GM08714 (cell line): ENCODE results near the gene CDC5L.
"Not testable (repeated sequence)": the region's sequence is repeated elsewhere in the genome, so short reads cannot be mapped to it uniquely, and the experiment has no call there.

Source experiments
- H3K4me3 ChIP-seq: fragments of 200-500 bp; sonication (Bioruptor generic); 2 replicates; pipeline ENCODE4 v1.5.1; 2014; ENCODE audit warnings: mild to moderate bottlenecking, low read length, inconsistent platforms
- ZNF274 ChIP-seq: IDR thresholded peaks from 2 replicates; pipeline ENCODE4 v1.6.1; 2012; ENCODE audit warnings: mild to moderate bottlenecking, low read depth, low read length

Gene CDC5L

DNA sequence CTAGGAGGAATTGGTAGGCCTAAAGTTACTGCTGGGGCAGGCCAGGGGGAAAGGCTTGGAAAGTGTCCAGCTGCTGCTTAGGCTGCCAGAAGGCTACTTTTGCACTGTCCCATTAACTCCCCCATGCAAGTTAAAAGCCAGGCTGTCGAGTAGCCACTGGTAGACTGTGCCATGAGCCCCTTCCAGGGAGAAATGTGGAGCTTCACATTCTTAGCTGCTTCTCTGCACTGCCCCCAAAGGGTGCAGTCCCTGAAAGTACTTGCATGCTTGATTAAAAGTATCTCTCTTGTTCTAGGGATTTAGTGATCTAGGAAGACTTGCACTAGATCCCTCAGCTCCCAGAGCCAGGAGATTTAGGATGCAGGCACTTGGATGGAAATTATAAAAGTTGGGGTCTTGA, 57.3 kb downstream of the CDC5L start:
- TF ChIP-seq ZNF274 = no peak
- no peak overlapping the region for H3K4me3 ChIP-seq

DNA sequence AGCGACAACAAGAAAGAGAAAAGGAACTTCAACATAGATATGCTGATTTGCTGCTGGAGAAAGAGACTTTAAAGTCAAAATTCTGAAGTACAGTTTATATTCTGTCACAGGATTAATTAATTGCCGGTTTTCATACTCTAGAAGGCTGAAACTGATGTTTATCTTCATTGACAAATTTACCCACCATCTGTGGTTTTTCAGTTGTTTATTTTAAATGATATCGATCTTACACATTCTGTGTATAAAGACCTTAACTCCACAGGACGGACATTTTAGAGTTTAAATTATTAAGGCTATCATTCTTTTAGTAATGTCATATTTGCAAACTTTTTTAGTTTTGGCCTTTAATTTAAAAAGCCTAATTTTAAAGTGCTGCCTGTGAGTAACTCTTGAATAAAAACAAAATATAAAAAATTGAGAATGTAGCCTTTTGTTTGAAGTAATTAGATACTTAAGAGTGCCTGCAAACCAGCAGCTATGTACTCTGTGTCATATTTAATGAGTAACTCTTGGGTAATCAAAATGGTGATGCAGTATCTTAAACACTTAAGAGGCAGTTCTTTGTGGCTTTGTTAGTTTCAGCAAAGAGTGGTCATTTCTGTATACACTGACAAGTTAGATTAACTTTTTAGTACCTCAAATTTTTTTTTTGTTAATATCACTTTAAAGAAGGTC, 59.3 kb downstream of the CDC5L start:
- TF ChIP-seq ZNF274 = no peak
- no peak overlapping the region for H3K4me3 ChIP-seq

DNA sequence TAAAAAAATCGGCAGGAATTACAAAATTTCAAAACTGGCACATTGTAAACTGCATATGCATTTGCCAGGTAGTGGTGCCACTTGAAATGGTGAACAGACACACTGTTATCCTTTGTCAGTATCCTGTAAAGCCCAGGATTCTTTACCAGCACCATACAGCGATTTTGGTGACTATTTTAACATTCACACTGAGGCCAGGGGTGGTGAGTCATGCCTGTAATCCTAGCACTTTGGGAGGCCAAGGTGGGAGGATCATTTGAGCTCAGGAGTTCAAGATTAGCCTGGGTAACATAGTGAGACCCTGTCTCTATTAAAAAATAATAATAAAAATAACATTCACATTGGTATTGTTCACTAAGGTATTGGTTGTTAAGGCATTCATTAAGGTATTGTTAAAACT, 61.7 kb downstream of the CDC5L start:
- H3K4me3 ChIP-seq = not testable (repeated sequence)

DNA sequence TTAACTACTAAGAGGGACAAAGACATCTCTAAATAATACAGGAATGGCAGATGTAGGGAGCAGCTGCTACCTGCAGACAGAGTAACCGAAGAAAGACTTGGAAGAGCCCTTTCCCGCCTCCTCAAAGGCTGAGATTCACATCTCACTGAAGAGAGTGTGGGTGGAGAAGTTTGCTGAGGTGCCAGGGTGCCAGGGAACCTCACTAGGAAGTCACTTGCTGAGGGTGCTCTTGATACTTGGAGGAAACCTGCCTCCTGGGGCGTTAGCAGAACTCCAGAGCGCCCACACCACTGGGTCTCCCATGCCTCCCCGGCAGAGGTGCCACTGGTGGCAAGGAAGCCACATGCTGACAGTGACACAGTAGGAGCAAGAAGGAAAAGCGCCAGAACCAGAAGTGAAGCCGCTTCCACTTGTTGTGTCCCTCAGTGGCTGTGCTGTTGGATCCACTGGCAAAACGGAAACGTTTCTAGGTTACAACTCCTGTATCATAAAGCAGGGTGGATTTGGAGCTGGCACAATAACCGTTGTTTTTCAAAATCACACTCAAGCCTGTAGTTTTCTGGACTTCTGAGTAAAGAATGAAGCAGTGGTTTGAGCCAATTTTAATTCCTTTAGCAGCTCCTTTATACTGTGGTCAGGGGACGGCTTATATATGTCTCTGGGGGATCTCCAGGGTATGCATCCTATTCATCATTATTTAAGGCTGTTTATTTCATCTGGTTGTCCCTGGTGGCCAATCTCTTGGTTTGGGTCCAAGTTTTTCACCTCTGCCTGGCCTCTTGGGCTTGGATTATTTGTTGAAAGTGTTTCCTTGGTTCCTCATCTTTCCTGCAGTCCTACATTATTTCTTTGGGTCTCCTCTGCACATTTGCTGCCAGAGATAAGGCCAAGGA, 64.5 kb downstream of the CDC5L start:
- TF ChIP-seq ZNF274 = no peak
- H3K4me3 ChIP-seq = no peak overlapping the region

DNA sequence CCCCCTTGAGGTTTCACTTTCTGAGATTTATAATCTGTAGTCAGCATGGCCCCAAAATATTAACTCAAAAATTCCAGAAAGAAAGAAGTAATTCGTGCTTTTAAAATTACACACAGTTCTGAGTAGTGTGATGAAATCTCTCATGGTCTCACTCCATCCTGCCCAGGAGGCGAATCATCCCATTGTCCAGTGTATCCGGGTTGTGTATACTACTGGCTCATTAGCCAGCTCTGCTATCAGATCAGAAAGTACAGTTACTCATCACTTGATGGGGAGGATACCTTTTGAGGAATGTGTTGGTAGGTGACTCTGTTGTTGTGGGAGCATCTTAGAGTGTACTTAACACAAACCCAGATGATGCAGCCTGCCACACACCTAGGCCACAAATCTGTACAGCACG, 65.2 kb downstream of the CDC5L start:
- no peak for TF ChIP-seq ZNF274
- no peak overlapping the region for H3K4me3 ChIP-seq

DNA sequence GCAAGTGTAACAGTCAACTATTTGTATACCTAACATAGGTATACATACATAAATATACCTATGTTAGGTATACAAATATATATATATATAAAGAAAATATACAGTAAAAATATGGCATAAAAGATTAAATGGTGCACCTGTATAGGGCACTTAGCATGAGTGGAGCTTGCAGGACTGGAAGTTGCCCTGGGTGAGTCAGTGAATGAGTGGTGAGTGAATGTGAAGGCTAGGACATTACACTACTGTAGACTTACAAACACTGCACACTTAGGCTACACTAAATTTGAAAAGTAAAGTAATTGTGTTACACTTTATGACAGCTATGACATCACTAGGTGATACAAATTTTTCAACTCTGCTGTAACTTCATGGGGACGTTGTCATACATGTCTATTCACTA, 65.6 kb downstream of the CDC5L start:
- no peak overlapping the region for H3K4me3 ChIP-seq
- TF ChIP-seq ZNF274 = no peak

DNA sequence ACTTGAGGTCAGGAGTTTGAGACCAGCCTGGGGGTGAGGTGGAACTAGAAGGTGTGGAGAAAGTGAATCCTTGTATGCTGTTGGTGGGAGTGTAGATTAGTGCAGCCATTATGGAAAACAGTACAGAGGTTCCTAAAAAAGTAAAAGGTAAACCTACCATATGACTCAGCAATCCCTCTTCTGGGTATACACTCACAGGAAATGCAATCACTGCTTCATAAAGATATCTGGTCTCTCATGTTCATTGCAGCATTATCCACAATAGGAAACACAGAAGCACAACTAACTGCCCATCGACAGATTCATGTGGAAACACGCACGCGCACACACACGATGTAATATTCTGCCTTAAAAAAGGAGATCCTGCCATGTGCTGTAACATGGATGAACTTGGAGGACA, 66.7 kb downstream of the CDC5L start:
- H3K4me3 ChIP-seq = no peak overlapping the region
- TF ChIP-seq ZNF274 = no peak

DNA sequence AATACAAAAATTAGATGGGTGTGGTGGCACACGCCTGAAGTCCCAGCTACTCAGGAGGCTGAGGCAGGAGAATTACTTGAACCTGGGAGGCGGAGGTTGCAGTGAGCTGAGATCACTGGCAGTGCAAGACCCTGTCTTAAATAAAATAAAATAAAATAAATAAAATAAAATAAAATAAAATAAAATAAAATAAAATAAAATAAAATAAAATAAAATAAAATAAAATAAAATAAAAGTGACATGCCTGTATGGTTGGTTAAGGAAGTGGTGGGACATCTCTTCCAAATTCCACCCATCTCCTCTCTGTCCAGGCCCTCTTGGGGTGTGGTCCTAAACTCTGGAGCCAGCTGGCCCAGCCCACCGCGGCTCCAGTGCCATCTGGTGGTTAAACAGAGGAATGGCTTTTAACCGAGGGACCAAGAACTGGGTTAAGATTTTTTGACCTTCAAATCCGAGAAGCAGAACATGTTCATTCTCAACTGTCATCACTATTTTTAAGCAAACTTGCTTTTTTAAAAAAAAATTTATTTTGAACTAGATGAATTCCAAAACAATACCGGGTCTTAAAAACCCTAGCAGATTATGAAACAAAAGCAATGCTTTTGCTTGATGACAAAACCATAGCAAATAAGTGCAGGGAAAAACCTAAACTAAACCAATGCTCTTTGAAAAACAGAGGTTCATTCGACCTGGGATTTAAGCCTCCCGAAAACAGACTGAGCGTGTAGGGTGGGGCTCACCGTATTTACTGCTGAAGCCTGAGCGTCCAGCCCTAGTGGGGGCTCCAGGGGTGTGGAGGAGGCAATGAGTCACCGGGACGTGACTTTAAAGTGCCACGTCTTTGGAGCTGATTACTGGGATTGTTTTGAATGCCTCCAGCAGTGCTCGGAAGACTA, 68.8 kb downstream of the CDC5L start:
- no peak for TF ChIP-seq ZNF274
- H3K4me3 ChIP-seq = no peak overlapping the region

DNA sequence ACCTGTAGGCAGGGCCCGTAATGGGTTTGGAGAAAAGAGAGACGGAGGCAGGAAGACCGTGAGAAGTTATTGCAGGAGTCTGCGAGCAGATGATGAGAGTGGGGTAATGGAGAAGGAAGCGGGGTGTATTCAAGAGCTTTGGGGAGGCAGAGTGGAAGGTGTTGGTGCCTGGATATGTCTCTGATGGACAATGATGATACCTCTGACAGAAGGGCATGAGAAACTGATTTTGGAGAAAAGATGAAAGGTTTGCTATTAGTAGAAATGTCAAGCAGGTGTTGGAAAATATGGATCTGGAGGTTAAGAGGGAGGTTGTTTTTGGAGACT, 69.4 kb downstream of the CDC5L start:
- TF ChIP-seq ZNF274 = no peak
- no peak overlapping the region for H3K4me3 ChIP-seq

DNA sequence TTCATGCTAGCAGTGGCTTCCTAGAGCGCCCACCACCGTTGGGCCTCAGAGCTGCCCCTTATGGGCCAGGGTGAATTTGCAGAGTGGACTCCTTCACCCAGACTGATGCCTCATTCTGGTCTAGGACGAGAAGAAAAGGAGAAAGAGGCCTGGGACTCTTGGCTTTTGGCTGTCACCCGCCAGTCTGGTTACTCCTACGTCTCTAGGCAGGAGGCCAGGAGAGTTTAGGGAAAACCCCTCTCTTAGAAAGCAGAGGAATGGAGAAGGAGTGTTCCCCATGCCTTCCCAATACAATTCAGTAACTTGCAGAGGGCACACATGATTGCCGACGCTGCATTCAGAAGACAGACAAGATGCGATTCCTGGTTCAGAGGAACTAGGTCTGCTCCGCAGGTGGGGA, 70.1 kb downstream of the CDC5L start:
- H3K4me3 ChIP-seq = no peak overlapping the region
- TF ChIP-seq ZNF274 = no peak

DNA sequence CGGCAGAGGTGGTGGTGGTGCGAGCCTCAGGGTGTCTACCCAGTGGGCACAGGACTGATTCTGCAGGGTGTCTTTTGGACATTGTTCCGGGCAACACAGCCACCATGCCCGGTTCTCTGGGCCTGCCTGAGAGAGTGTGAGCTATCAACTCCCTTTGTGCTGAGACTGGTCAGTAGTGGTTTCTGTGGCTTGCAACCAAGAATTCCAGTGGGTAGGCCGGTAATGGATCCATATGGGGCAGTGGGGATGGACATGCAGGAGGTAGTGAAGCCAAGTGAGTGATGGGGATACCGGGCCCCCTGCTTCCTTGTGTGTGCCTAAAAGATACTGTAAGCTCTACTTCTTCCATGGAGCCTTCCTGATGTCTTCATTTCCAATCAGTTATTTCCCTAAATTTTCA, 71.0 kb downstream of the CDC5L start:
- no peak overlapping the region for H3K4me3 ChIP-seq
- TF ChIP-seq ZNF274 = no peak

DNA sequence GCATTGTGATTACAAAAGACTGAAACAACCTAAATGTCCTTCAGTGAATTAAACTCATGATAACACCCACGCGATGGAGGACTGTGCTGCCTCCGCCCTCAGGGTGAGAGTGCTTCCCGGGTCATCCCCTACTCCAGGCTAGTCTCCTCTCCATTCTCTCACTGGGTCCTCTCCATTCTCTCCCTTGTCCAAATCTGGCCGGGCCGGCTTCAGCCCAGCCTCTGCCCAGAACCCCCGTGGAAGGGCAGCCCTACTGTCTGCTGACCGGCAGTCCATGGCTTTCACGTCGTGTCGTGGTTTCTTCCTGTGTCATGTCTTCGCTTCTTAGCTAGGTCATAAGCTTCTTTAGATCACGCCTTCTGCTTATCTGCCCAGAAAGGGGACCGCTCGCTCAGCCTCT, 74.8 kb downstream of the CDC5L start:
- TF ChIP-seq ZNF274 = no peak
- no peak overlapping the region for H3K4me3 ChIP-seq

DNA sequence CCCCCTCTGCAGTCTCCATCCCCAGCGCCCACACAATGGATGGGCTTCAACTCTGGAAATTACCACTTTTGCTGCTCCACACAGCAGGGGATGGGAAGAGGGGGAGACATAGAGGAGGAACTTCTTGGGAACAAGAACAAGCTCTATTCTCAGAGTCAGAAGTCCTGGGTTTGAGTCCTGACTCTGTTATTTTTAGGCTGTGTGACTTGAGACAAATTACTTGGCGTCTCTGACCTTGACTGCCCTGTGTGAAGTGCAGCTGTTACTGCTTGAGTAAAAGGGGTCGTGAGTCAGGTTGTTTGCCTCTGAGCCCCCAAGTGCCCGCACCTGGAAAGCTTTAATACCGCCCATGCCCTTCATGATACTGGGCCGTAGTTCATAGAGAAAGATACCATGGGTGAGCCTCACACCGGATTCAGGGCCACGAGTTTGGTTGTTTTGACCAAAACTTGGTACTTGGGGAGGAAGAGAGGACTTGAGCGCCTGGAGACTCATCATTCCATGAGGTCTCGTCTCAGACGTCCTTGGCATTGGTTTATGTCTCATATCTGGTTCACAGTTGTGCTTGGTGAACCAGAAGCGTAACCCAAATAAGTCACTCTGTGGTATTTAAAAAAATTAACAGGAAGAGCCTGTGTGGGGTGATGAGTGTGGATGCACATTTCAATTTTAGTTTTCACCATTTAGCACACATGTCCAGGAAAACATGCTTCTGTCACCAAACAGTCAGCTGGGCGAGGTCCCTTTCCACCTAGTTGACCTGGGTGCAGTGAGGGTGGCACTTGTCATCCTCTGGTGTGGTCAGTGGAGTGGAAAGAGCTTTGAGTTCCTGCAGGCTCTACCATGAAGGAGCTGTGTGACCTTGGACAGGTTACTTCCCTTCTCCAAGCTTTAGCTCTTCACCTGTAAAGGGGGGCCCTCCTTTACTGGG, 75.6 kb downstream of the CDC5L start:
- no peak for TF ChIP-seq ZNF274

More for the DNA sequence above, 75.6 kb downstream of the CDC5L start:
- no peak overlapping the region for H3K4me3 ChIP-seq
